Sigmoid colon (tissue), 4 donors: ENCODE data around the gene GOLPH3.

Source experiments
- CTCF ChIP-seq, 4 experiments: fragments of 450-650 bp in 3 of 4; fragments of 200-600 bp in 1 of 4; IDR thresholded peaks; one replicate each; pipeline ENCODE4 v1.5.1; 2016 to 2019; ENCODE audit warnings: antibody characterized with exemption in 4 of 4, mild to moderate bottlenecking in 3 of 4, moderate library complexity in 2 of 4
- POLR2AphosphoS5 ChIP-seq, 4 donors: sonication (generic); formaldehyde crosslinking; IDR thresholded peaks; one replicate each; pipeline ENCODE4 v1.6.1; 2017; ENCODE audit warnings: antibody characterized with exemption in 4 of 4

DNA sequence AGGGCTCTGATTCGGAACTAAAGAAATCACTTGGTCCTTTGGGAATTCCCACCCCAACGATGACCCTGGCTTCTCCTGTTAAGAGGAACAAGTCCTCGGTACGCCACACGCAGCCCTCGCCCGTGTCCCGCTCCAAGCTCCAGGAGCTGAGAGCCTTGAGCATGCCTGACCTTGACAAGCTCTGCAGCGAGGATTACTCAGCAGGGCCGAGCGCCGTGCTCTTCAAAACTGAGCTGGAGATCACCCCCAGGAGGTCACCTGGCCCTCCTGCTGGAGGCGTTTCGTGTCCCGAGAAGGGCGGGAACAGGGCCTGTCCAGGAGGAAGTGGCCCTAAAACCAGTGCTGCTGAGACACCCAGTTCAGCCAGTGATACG lies 83.4 kb downstream of the GOLPH3 start:
- TF ChIP-seq CTCF (IDR thresholded peaks at IDR 0.05), result no peak
- peak in 1 of 4 donors; percentile 6 for TF ChIP-seq POLR2AphosphoS5 (IDR thresholded peaks at IDR 0.05)
